HG03108 (cell line): ENCODE data around the gene AMPD1.

ENCODE experiments used
- ATAC-seq: cut with Tn5 transposase; IDR thresholded peaks from one replicate; pipeline ENCODE4 v1.9.1; 2021; ENCODE audit warnings: moderate library complexity; ENCODE audit not compliant: unreplicated experiment

Gene AMPD1

DNA sequence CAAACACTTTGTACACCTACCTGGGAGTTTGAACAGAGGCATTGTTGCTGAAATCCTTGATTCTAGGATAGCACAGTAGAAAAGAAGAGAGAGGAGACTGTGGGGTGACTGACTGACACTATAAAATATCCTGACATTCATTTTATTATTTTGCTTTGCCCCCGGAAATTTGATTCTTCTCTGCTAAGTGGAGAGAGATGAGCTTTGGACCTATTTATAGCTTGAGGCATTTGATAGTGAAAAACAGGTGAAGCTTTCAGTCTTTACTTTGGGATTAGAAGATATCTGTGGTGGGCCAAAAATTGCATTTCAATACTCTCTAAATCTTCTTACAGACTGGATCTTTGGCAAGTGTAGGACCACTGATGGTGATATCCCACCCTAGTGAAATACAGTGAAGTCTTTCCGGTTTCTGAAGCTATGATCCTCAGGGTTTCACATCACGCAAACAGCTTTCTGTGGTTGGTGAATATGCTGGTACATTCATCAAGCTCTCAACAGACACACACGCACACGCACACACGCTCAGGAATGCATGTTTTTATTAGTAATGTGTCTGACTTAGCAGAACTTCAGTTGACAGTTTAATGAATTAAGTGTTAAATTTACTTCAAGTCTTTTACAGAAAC, at the start of gene AMPD1:
Gene AMPD1 (minus strand): TSS at position 117 of the 629 bp plus-strand sequence. CDS start 75 bp downstream, at position 42.
- no peak for ATAC-seq

- no peak for ATAC-seq
Observed at GRCh38 chr1:114741963-114742746, 46.8 kb upstream of the AMPD1 start.

GRCh38 chr1:114740331-114740730, 45.0 kb upstream of the AMPD1 start:
- no peak for ATAC-seq

DNA sequence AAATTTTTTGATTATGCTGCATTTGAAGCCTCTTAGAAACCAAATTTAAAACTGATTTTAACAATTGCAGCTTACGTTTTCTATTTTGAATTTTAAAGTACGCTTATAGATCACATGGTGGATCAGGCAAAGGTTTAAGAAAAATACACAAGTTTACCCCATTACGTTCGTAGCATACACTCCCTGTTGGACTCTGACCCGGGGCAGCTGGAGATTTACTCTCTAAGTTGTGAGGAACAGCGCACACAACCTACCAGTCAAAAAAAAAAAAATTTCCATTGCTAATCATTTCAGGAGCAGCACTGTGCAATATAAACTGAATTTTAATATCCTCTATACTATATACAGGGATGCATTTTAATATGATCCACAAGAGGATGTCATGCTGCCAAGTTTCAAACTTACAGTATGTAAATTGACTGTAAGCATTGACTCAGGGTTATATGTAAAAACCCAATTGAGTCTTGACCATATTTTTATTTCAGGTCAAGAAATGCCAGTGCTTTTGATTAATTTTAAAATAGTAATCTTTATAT, 42.0 kb upstream of the AMPD1 start:
- ATAC-seq, result no peak

DNA sequence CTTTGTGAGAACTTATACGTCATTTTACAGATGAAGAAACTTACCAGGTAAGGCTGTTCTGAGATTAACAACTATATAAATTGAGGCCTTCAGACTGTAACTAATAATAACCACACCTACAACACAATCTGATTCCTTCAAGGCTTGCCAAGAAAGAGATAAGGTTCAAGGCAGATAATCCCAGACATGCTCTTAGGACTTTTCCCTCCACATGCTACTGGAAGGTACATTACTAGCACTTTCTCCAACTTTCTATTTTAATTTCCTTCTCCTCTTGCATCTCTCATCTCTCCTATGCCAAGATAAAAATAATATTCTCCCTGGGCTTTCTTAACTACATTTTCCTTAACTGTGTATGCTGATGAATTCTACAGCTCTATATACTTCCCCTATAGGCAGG, 40.1 kb upstream of the AMPD1 start:
- ATAC-seq, result no peak

DNA sequence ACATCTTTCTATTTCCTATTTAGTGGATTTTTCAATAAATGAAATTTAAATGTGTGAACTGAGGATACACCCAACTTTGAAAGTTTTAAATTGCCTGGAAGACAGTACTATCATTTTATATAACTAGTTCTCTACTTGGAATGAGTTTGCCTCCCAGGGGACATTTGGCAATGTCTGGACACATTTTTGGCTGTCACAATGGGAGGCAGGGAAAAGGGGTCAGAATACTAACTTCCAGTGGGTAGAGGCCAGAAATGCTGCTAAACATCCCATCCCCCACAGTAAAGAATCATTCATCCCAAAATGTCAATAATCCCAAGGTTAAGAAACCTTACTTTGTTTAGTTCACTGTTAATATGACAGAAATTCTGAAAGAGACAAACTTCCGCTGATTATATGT, 34.4 kb upstream of the AMPD1 start:
- ATAC-seq, result no peak

- ATAC-seq, result no peak
Observed at GRCh38 chr1:114728553-114728952, 33.2 kb upstream of the AMPD1 start.

DNA sequence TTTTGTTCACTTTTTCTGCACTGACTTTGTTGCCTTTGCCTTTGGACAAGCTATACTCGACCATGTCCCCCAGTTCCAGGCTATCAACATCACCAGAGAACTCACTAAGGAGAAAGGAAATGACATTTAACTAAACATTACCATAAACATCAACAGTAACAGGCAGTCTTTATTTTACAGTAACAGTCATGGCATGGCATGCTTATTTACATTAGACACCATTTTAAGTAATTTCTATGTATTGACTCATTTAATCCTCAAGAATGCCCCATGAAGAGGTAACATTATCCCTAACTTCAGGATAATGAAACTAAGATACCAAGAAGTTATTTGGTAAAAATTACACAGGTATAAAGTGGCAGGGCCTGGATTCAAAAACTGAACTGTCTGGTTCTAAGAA, 29.9 kb upstream of the AMPD1 start:
- no peak for ATAC-seq

DNA sequence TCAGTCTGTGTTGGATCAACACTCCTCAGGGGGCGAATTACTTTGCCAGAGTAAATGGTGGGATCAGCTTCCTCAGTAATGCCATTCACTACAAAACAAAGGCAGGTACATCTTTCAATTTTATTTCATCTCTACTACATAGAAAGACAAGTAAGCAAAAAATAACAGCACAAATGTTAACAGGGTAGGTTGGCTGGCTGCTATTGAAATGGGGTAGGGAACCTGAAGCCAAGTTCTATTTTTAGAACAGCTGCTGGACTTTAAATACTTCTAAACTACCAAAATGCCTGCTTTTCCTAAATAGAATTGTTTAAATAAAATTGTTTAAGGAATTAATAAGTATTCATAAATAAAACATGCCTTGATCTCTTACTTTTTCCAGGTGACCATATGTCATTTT, 28.6 kb upstream of the AMPD1 start:
- ATAC-seq, result no peak

GRCh38 chr1:114723457-114723856, 28.1 kb upstream of the AMPD1 start:
- ATAC-seq, result no peak

GRCh38 chr1:114720492-114720891, 25.1 kb upstream of the AMPD1 start:
- ATAC-seq, result no peak

DNA sequence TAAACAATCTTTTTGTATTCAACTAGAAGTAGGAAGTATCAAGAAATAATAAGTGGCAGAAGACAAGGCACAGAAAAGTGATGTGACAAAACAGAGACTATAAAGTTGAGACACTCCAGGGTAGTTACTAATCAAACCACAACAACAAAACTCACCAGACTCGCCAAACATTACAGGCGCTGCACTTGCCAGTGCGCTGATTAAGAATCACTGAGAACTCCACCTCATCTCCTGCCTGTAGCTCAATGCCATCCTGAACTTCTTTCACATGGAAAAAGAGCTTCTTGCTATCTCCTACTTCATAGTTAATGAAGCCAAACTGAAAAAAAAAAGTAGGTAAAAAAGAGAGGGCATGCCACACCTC, 24.1 kb upstream of the AMPD1 start:
- no peak for ATAC-seq

DNA sequence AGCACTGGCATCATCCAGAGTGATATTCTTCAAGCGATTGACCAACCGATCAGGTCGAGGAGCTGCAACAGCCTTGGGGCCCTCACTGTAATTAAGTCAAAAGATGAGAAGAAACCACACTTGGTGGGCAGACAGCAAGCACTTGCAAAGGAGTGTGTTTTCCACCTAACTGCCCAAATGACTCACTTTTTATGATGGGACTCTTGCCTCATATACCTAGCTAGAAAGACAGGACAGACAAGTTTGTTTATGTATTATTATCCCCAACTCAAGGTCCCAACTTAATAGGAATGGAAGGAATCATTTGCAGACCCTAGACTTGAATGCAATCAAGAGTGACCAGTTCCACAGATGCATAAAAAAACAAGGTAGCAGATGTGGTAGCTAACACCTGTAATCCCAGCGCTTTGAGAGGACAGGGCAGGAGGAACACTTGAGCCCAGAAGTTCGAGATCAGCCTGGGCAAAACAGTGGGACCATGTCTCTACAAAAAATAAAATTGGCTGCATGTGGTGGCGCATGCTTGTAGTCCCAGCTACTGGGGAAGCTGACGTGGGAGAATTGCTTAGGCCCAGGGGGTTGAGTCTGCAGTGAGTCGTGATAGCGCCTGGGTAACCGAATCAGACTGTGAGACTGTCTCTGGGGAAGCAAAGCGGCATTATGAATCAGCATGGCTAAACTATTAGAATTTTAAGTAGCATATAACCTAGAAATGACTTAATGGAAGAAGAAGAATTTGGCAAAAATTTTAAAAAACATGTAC, 23.5 kb upstream of the AMPD1 start:
- ATAC-seq, result no peak

GRCh38 chr1:114716304-114717170, 21.2 kb upstream of the AMPD1 start, which contains the start of gene NRAS:
NRAS (minus strand) TSS chr1:114716771; CDS start chr1:114716160, 611 bp downstream.
- ATAC-seq, result peak; percentile 90

GRCh38 chr1:114715952-114716303, 20.6 kb upstream of the AMPD1 start:
- no peak for ATAC-seq

- no peak for ATAC-seq
Observed at GRCh38 chr1:114712977-114713376, 17.6 kb upstream of the AMPD1 start.

GRCh38 chr1:114710360-114710759, 15.0 kb upstream of the AMPD1 start:
- no peak for ATAC-seq

GRCh38 chr1:114707604-114708003, 12.3 kb upstream of the AMPD1 start:
- ATAC-seq, result no peak

DNA sequence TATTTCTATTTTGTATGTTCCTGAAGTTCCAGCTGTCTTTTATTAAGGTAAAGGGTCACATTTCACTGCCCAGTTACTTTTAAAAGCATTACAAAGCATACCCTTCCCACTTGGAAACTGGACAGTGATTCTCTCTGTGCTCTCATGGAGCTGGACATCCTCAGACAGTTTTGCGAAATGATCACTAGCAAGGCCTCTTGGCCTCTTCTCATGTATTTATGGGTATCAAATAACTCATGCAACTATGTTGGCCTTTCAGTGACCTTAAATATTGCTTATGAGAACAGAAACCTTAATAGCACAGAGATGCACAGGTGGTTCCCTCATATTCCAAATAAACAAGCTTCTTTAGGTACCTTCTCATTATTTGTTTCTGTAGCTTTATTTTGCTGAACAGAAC, 7.9 kb upstream of the AMPD1 start:
- ATAC-seq, result no peak

DNA sequence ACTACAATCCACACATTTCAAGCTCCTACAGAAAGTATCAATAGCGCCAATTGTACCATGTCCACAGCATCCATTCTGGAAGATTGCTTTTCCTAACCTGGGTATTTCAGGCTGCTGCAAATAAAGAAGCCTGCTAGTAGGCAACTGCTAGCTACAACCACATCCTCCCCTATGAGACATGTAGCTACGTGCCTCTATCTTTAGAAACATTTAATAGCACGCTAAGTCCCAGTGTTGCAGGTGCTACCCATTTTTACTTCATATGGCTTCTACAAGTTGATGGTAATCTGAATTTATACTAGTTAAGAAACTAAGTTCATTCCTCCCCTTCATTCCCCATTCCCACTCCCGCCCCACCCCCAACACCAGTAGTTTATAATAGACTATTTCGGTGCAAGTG, 7.4 kb upstream of the AMPD1 start:
- ATAC-seq, result peak; percentile 50

- no peak for ATAC-seq
Observed at GRCh38 chr1:114701931-114702330, 6.6 kb upstream of the AMPD1 start.
